Mesendoderm (in vitro differentiated cells): Measurements from ENCODE around the gene WDR13.
A peak's percentile ranks its signal among the peaks of the same experiment; 100 is the strongest.

Experiments
- DNase-seq: peaks from one replicate; pipeline ENCODE4 v3.0.0; 2013
- H2AK5ac ChIP-seq: 2 replicates; pipeline ENCODE4 v1.6.1; 2013; ENCODE audit warnings: low read length, inconsistent platforms
- H2BK120ac ChIP-seq: 2 replicates; pipeline ENCODE4 v1.6.1; 2013; ENCODE audit warnings: low read depth, mild to moderate bottlenecking, low read length, moderate library complexity, mixed read lengths
- H2BK15ac ChIP-seq: replicated peaks from 2 replicates; pipeline ENCODE4 v1.6.1; 2013; ENCODE audit warnings: low read depth, mild to moderate bottlenecking, moderate library complexity
- H2BK5ac ChIP-seq: 2 replicates; pipeline ENCODE4 v1.6.1; 2013; ENCODE audit warnings: low read length, inconsistent platforms
- H3K18ac ChIP-seq: 2 replicates; pipeline ENCODE4 v1.6.1; 2013; ENCODE audit warnings: mild to moderate bottlenecking, low read length, mixed read lengths
- H3K23ac ChIP-seq: one replicate; pipeline ENCODE4 v1.6.1; 2013; ENCODE audit warnings: low read length
- H3K27ac ChIP-seq: 2 replicates; pipeline ENCODE4 v1.5.1; 2013; ENCODE audit warnings: low read depth, mild to moderate bottlenecking, inconsistent platforms, low read length, moderate library complexity
- H3K27me3 ChIP-seq: 2 replicates; pipeline ENCODE4 v1.6.1; 2013; ENCODE audit warnings: low read length, control low read depth, mild to moderate bottlenecking, inconsistent platforms; ENCODE audit not compliant: insufficient read depth, poor library complexity
- H3K36me3 ChIP-seq: 2 replicates; pipeline ENCODE4 v1.6.1; 2013; ENCODE audit warnings: low read length, inconsistent platforms; ENCODE audit not compliant: control insufficient read depth, insufficient read depth
- H3K4ac ChIP-seq: one replicate; pipeline ENCODE4 v1.6.1; 2013; ENCODE audit warnings: low read depth, mild to moderate bottlenecking, low read length, moderate library complexity
- H3K4me1 ChIP-seq: 2 replicates; pipeline ENCODE4 v1.6.1; 2013; ENCODE audit warnings: low read depth, low read length, inconsistent platforms; ENCODE audit not compliant: control insufficient read depth
- H3K4me2 ChIP-seq: 2 replicates; pipeline ENCODE4 v1.6.1; 2013; ENCODE audit warnings: low read length
- H3K4me3 ChIP-seq: 2 replicates; pipeline ENCODE4 v1.5.1; 2013; ENCODE audit warnings: mild to moderate bottlenecking, low read length
- H3K56ac ChIP-seq: one replicate; pipeline ENCODE4 v1.6.1; 2013; ENCODE audit warnings: low read length
- H3K79me1 ChIP-seq: 2 replicates; pipeline ENCODE4 v1.6.1; 2013; ENCODE audit warnings: low read length, inconsistent platforms
- H3K79me2 ChIP-seq: 2 replicates; pipeline ENCODE4 v1.6.1; 2013; ENCODE audit warnings: mild to moderate bottlenecking, low read length; ENCODE audit not compliant: control insufficient read depth, insufficient read depth
- H3K9ac ChIP-seq: 2 replicates; pipeline ENCODE4 v1.6.1; 2013; ENCODE audit warnings: low read length, inconsistent platforms
- H4K5ac ChIP-seq: one replicate; pipeline ENCODE4 v1.6.1; 2013; ENCODE audit warnings: low read length
- H4K8ac ChIP-seq: one replicate; pipeline ENCODE4 v1.6.1; 2013; ENCODE audit warnings: low read depth, mild to moderate bottlenecking, control low read depth, low read length, moderate library complexity
- WGBS: extraction: QIAGEN DNeasy Blood & Tissue Kit; methylation state at CpG from one replicate; pipeline ENCODE4 v1.1.7; 2013; ENCODE audit warnings: low lambda C conversion rate, missing lambda C conversion rate; ENCODE audit not compliant: insufficient coverage; ENCODE audit errors: extremely low coverage; 5-methylcytosine and 5-hydroxymethylcytosine counted together

WDR13 gene

GRCh38 chrX:48575642-48576041, 21.6 kb upstream of the WDR13 start:
- H2AK5ac ChIP-seq: no peak overlapping the region
- H3K23ac ChIP-seq: no peak overlapping the region
- peak overlapping the region; percentile 92 for H3K56ac ChIP-seq
- DNase-seq: no peak
- H3K36me3 ChIP-seq: peaks cover 14% of the 10 kb centered on the region
- H2BK120ac ChIP-seq: no peak overlapping the region
- no peak overlapping the region for H4K5ac ChIP-seq
- peaks cover 18% of the 10 kb centered on the region for H3K79me2 ChIP-seq
- H3K4me1 ChIP-seq: peaks cover 4% of the 10 kb centered on the region
- no peak overlapping the region for H3K4ac ChIP-seq
- no peak overlapping the region for H3K27ac ChIP-seq
- H3K4me2 ChIP-seq: peak overlapping the region; percentile 64
- WGBS: no CpG with 5 or more reads among the region's 13 CpGs
- H3K9ac ChIP-seq: peak overlapping the region; percentile 92
- H2BK15ac ChIP-seq: no peak overlapping the region
- H2BK5ac ChIP-seq: no peak overlapping the region
- H4K8ac ChIP-seq: no peak overlapping the region
- H3K4me3 ChIP-seq: no peak overlapping the region
- no peaks in the 10 kb centered on the region for H3K27me3 ChIP-seq
- peaks cover 2% of the 10 kb centered on the region for H3K79me1 ChIP-seq
- H3K18ac ChIP-seq: no peak overlapping the region

DNA sequence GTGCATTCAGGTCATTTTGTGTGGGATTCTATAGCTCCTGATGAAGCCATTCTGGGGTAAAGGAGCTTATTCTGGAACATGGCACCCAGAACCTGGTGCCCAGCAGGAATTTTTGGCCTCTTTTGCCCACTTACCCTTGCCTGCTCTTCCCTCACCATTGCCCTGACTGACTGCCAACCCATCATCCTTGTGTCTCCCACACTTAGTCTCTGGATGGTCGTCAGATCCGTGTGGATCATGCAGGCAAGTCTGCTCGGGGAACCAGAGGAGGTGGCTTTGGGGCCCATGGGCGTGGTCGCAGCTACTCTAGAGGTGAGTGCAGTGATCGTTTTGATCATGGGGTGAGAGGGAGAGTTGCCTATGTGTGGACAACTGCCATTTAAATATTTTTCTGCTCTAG, 21.2 kb upstream of the WDR13 start:
- peaks cover 18% of the 10 kb centered on the region for H3K79me2 ChIP-seq
- H4K8ac ChIP-seq: no peak overlapping the region
- peaks cover 4% of the 10 kb centered on the region for H3K4me1 ChIP-seq
- H3K4ac ChIP-seq: no peak overlapping the region
- H3K4me2 ChIP-seq: peak overlapping the region; percentile 64
- no peak overlapping the region for H3K4me3 ChIP-seq
- no peak overlapping the region for H3K18ac ChIP-seq
- H2BK15ac ChIP-seq: no peak overlapping the region
- H2AK5ac ChIP-seq: no peak overlapping the region
- H3K9ac ChIP-seq: peak overlapping the region; percentile 92
- WGBS: no CpG with 5 or more reads among the region's 6 CpGs
- H3K36me3 ChIP-seq: peaks cover 14% of the 10 kb centered on the region
- H3K27me3 ChIP-seq: no peaks in the 10 kb centered on the region
- no peak overlapping the region for H3K27ac ChIP-seq
- H2BK5ac ChIP-seq: no peak overlapping the region
- no peak overlapping the region for H4K5ac ChIP-seq
- H2BK120ac ChIP-seq: no peak overlapping the region
- no peak overlapping the region for H3K23ac ChIP-seq
- no peak for DNase-seq
- H3K56ac ChIP-seq: peak overlapping the region; percentile 92
- peaks cover 2% of the 10 kb centered on the region for H3K79me1 ChIP-seq

GRCh38 chrX:48578661-48579128, 18.6 kb upstream of the WDR13 start:
- no peak overlapping the region for H2BK15ac ChIP-seq
- no peak overlapping the region for H3K4me3 ChIP-seq
- H2BK5ac ChIP-seq: no peak overlapping the region
- H3K79me1 ChIP-seq: peaks cover 2% of the 10 kb centered on the region
- peak; percentile 56 for DNase-seq
- peaks cover 14% of the 10 kb centered on the region for H3K36me3 ChIP-seq
- H3K4ac ChIP-seq: no peak overlapping the region
- H4K5ac ChIP-seq: no peak overlapping the region
- no peak overlapping the region for H3K23ac ChIP-seq
- peaks cover 4% of the 10 kb centered on the region for H3K4me1 ChIP-seq
- H3K56ac ChIP-seq: no peak overlapping the region
- H3K79me2 ChIP-seq: peaks cover 18% of the 10 kb centered on the region
- no peak overlapping the region for H3K18ac ChIP-seq
- H4K8ac ChIP-seq: no peak overlapping the region
- H2BK120ac ChIP-seq: no peak overlapping the region
- no CpG with 5 or more reads among the region's 2 CpGs for WGBS
- H3K27me3 ChIP-seq: no peaks in the 10 kb centered on the region
- no peak overlapping the region for H3K27ac ChIP-seq
- H2AK5ac ChIP-seq: no peak overlapping the region
- H3K4me2 ChIP-seq: no peak overlapping the region
- H3K9ac ChIP-seq: no peak overlapping the region

DNA sequence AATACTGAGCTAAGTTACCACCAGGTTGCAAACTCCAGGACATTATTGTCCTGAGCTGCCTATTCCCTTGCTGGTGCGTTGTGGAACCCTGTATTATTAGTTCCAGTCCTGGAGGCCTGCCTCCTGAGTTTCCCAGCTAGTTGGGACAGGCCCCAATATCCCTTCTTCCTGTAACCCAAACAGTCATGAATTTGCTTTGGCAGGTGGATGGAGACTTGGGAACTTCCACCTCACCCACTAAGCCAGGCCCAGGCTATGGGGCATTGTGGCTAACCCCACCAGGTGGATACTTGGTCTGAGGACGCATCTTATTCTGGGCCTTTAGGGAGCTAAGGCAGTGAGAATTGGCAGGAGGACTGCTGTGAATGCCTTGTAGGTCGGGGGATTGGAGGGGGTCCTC, 18.0 kb upstream of the WDR13 start:
- WGBS: no CpG with 5 or more reads among the region's 3 CpGs
- H3K27ac ChIP-seq: no peak overlapping the region
- H3K4me2 ChIP-seq: no peak overlapping the region
- no peak overlapping the region for H3K23ac ChIP-seq
- H3K9ac ChIP-seq: no peak overlapping the region
- no peak overlapping the region for H3K56ac ChIP-seq
- H3K4ac ChIP-seq: no peak overlapping the region
- no peak overlapping the region for H2BK120ac ChIP-seq
- H3K18ac ChIP-seq: no peak overlapping the region
- DNase-seq: no peak
- H4K8ac ChIP-seq: no peak overlapping the region
- peaks cover 18% of the 10 kb centered on the region for H3K79me2 ChIP-seq
- H4K5ac ChIP-seq: no peak overlapping the region
- peaks cover 14% of the 10 kb centered on the region for H3K36me3 ChIP-seq
- H3K79me1 ChIP-seq: peaks cover 2% of the 10 kb centered on the region
- H2BK5ac ChIP-seq: no peak overlapping the region
- no peaks in the 10 kb centered on the region for H3K27me3 ChIP-seq
- H2BK15ac ChIP-seq: no peak overlapping the region
- no peak overlapping the region for H2AK5ac ChIP-seq
- peaks cover 4% of the 10 kb centered on the region for H3K4me1 ChIP-seq
- no peak overlapping the region for H3K4me3 ChIP-seq

GRCh38 chrX:48580662-48581061, 16.6 kb upstream of the WDR13 start:
- Histone ChIP-seq H3K9ac (no peak overlapping the region), H3K4ac (no peak overlapping the region), H3K27ac (no peak overlapping the region), H2BK120ac (no peak overlapping the region), H4K8ac (no peak overlapping the region), H3K4me3 (no peak overlapping the region), H3K4me1 (peaks cover 4% of the 10 kb centered on the region), H3K18ac (no peak overlapping the region), H3K79me1 (peaks cover 2% of the 10 kb centered on the region), H3K23ac (no peak overlapping the region), H2AK5ac (no peak overlapping the region), H3K79me2 (peaks cover 10% of the 10 kb centered on the region), H2BK15ac (no peak overlapping the region), H2BK5ac (no peak overlapping the region), H4K5ac (no peak overlapping the region), H3K36me3 (peaks cover 12% of the 10 kb centered on the region), H3K56ac (no peak overlapping the region), H3K27me3 (no peaks in the 10 kb centered on the region), H3K4me2 (no peak overlapping the region)
- no CpG with 5 or more reads among the region's 1 CpG for WGBS
- peak; percentile 27 for DNase-seq

- H3K4ac ChIP-seq: no peak overlapping the region
- H3K18ac ChIP-seq: no peak overlapping the region
- H3K36me3 ChIP-seq: no peaks in the 10 kb centered on the region
- H3K79me1 ChIP-seq: no peaks in the 10 kb centered on the region
- no peak overlapping the region for H4K5ac ChIP-seq
- H3K56ac ChIP-seq: no peak overlapping the region
- DNase-seq: no peak
- H3K9ac ChIP-seq: no peak overlapping the region
- no peak overlapping the region for H3K4me3 ChIP-seq
- no peak overlapping the region for H2BK120ac ChIP-seq
- no peak overlapping the region for H3K23ac ChIP-seq
- H3K27me3 ChIP-seq: no peaks in the 10 kb centered on the region
- H3K4me1 ChIP-seq: no peaks in the 10 kb centered on the region
- H3K27ac ChIP-seq: no peak overlapping the region
- no peaks in the 10 kb centered on the region for H3K79me2 ChIP-seq
- no peak overlapping the region for H2AK5ac ChIP-seq
- H2BK15ac ChIP-seq: no peak overlapping the region
- H4K8ac ChIP-seq: no peak overlapping the region
- H3K4me2 ChIP-seq: no peak overlapping the region
- no peak overlapping the region for H2BK5ac ChIP-seq
- no CpG with 5 or more reads among the region's 2 CpGs for WGBS
Measured at GRCh38 chrX:48584698-48585097, 12.6 kb upstream of the WDR13 start.
